ENCODE results near the gene DHRS1.

DHRS1 gene

DNA sequence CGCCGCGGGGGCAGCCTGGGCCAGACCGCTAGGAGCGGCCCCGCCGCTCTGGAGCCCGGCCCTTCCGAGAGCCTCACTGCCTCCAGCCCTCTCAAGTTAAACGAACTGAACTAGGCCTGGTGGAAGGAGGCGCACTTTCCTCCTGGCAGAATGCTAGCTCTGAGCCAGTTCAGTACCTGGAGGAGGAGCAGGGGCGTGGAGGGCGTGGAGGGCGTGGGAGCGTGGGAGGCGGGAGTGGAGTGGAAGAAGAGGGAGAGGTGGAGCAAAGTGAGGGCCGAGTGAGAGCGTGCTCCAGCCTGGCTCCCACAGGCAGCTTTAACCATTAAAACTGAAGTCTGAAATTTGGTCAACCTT lies 17.0 kb upstream of the DHRS1 start:
- H3K79me2 ChIP-seq (ENCODE audit: control insufficient read depth, insufficient read depth, low read length), result no peaks in the 10 kb centered on the region
- no peak overlapping the region for H3K18ac ChIP-seq (ENCODE audit: low read length)
- H2BK15ac ChIP-seq (replicated peaks; ENCODE audit: low read depth), result no peak overlapping the region
- no peak overlapping the region for H2BK120ac ChIP-seq (ENCODE audit: low read depth, low read length)
- no peak overlapping the region for H3K4me3 ChIP-seq (ENCODE audit: low read length)
- H4K8ac ChIP-seq (ENCODE audit: low read depth, low read length), result no peak overlapping the region
- H3K4me2 ChIP-seq (ENCODE audit: low read length), result no peak overlapping the region
- H3K27me3 ChIP-seq (ENCODE audit: insufficient read depth, low read length, poor library complexity), result no peaks in the 10 kb centered on the region
- peaks cover 12% of the 10 kb centered on the region for H3K4me1 ChIP-seq (ENCODE audit: control insufficient read depth, low read depth, low read length)
- H4K5ac ChIP-seq (ENCODE audit: low read length), result no peak overlapping the region
- H3K79me1 ChIP-seq (ENCODE audit: low read length), result no peaks in the 10 kb centered on the region
- H2BK5ac ChIP-seq (ENCODE audit: low read length), result peak overlapping the region; percentile 2
- DNase-seq, result no peak
- peaks cover 1% of the 10 kb centered on the region for H3K36me3 ChIP-seq (ENCODE audit: control insufficient read depth, insufficient read depth, low read length)
- WGBS (ENCODE audit: extremely low coverage, insufficient coverage, low lambda C conversion rate), result no CpG with 5 or more reads among the region's 18 CpGs
- H3K56ac ChIP-seq (ENCODE audit: low read length), result peak overlapping the region; percentile 79
- H2AK5ac ChIP-seq (ENCODE audit: low read length), result no peak overlapping the region
- H3K27ac ChIP-seq (ENCODE audit: low read depth, low read length), result peak overlapping the region; percentile 1
- H3K9ac ChIP-seq (ENCODE audit: low read length), result peak overlapping the region; percentile 38
- H3K4ac ChIP-seq (ENCODE audit: low read depth, low read length), result peak overlapping the region; percentile 4
- H3K23ac ChIP-seq (ENCODE audit: low read length), result peak overlapping the region; percentile 66

DNA sequence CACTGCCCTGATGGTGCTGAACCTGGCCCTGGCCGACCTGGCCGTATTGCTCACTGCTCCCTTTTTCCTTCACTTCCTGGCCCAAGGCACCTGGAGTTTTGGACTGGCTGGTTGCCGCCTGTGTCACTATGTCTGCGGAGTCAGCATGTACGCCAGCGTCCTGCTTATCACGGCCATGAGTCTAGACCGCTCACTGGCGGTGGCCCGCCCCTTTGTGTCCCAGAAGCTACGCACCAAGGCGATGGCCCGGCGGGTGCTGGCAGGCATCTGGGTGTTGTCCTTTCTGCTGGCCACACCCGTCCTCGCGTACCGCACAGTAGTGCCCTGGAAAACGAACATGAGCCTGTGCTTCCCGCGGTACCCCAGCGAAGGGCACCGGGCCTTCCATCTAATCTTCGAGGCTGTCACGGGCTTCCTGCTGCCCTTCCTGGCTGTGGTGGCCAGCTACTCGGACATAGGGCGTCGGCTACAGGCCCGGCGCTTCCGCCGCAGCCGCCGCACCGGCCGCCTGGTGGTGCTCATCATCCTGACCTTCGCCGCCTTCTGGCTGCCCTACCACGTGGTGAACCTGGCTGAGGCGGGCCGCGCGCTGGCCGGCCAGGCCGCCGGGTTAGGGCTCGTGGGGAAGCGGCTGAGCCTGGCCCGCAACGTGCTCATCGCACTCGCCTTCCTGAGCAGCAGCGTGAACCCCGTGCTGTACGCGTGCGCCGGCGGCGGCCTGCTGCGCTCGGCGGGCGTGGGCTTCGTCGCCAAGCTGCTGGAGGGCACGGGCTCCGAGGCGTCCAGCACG lies 16.4 kb upstream of the DHRS1 start:
- peaks cover 1% of the 10 kb centered on the region for H3K36me3 ChIP-seq (ENCODE audit: control insufficient read depth, insufficient read depth, low read length)
- DNase-seq, result peak; percentile 57
- peak overlapping the region; percentile 66 for H3K23ac ChIP-seq (ENCODE audit: low read length)
- H3K27me3 ChIP-seq (ENCODE audit: insufficient read depth, low read length, poor library complexity), result no peaks in the 10 kb centered on the region
- no peak overlapping the region for H2BK120ac ChIP-seq (ENCODE audit: low read depth, low read length)
- no peak overlapping the region for H2AK5ac ChIP-seq (ENCODE audit: low read length)
- no peak overlapping the region for H3K4me2 ChIP-seq (ENCODE audit: low read length)
- no peak overlapping the region for H4K8ac ChIP-seq (ENCODE audit: low read depth, low read length)
- H3K4ac ChIP-seq (ENCODE audit: low read depth, low read length), result peak overlapping the region; percentile 4
- no peak overlapping the region for H4K5ac ChIP-seq (ENCODE audit: low read length)
- H3K18ac ChIP-seq (ENCODE audit: low read length), result no peak overlapping the region
- whole genome bisulfite sequencing (ENCODE audit: extremely low coverage, insufficient coverage, low lambda C conversion rate), result no CpG with 5 or more reads among the region's 70 CpGs
- H3K79me1 ChIP-seq (ENCODE audit: low read length), result no peaks in the 10 kb centered on the region
- no peak overlapping the region for H3K27ac ChIP-seq (ENCODE audit: low read depth, low read length)
- peak overlapping the region; percentile 79 for H3K56ac ChIP-seq (ENCODE audit: low read length)
- H3K79me2 ChIP-seq (ENCODE audit: control insufficient read depth, insufficient read depth, low read length), result no peaks in the 10 kb centered on the region
- H3K4me1 ChIP-seq (ENCODE audit: control insufficient read depth, low read depth, low read length), result peaks cover 12% of the 10 kb centered on the region
- no peak overlapping the region for H3K4me3 ChIP-seq (ENCODE audit: low read length)
- H2BK5ac ChIP-seq (ENCODE audit: low read length), result no peak overlapping the region
- H3K9ac ChIP-seq (ENCODE audit: low read length), result peak overlapping the region; percentile 38
- H2BK15ac ChIP-seq (replicated peaks; ENCODE audit: low read depth), result no peak overlapping the region

GRCh38 chr14:24315243-24315806 lies 15.7 kb upstream of the DHRS1 start:
- Histone ChIP-seq H3K4me3 (ENCODE audit: low read length) (no peak overlapping the region), H3K36me3 (ENCODE audit: control insufficient read depth, insufficient read depth, low read length) (peaks cover 1% of the 10 kb centered on the region), H3K27ac (ENCODE audit: low read depth, low read length) (no peak overlapping the region), H4K8ac (ENCODE audit: low read depth, low read length) (no peak overlapping the region), H3K4me2 (ENCODE audit: low read length) (no peak overlapping the region), H2BK15ac (replicated peaks; ENCODE audit: low read depth) (no peak overlapping the region), H3K79me1 (ENCODE audit: low read length) (no peaks in the 10 kb centered on the region), H3K9ac (ENCODE audit: low read length) (no peak overlapping the region), H2BK120ac (ENCODE audit: low read depth, low read length) (no peak overlapping the region), H3K18ac (ENCODE audit: low read length) (no peak overlapping the region), H3K23ac (ENCODE audit: low read length) (no peak overlapping the region), H3K56ac (ENCODE audit: low read length) (no peak overlapping the region), H3K27me3 (ENCODE audit: insufficient read depth, low read length, poor library complexity) (no peaks in the 10 kb centered on the region), H3K4ac (ENCODE audit: low read depth, low read length) (no peak overlapping the region), H4K5ac (ENCODE audit: low read length) (no peak overlapping the region), H3K4me1 (ENCODE audit: control insufficient read depth, low read depth, low read length) (peaks cover 12% of the 10 kb centered on the region), H3K79me2 (ENCODE audit: control insufficient read depth, insufficient read depth, low read length) (no peaks in the 10 kb centered on the region), H2BK5ac (ENCODE audit: low read length) (no peak overlapping the region), H2AK5ac (ENCODE audit: low read length) (no peak overlapping the region)
- DNase-seq, result no peak
- no CpG with 5 or more reads among the region's 10 CpGs for WGBS (ENCODE audit: extremely low coverage, insufficient coverage, low lambda C conversion rate)

- Histone ChIP-seq H2AK5ac (ENCODE audit: low read length) (no peak overlapping the region), H3K27me3 (ENCODE audit: insufficient read depth, low read length, poor library complexity) (no peaks in the 10 kb centered on the region), H3K23ac (ENCODE audit: low read length) (no peak overlapping the region), H4K8ac (ENCODE audit: low read depth, low read length) (no peak overlapping the region), H2BK5ac (ENCODE audit: low read length) (no peak overlapping the region), H3K4ac (ENCODE audit: low read depth, low read length) (no peak overlapping the region), H2BK120ac (ENCODE audit: low read depth, low read length) (no peak overlapping the region), H4K5ac (ENCODE audit: low read length) (no peak overlapping the region), H3K18ac (ENCODE audit: low read length) (no peak overlapping the region), H3K79me2 (ENCODE audit: control insufficient read depth, insufficient read depth, low read length) (no peaks in the 10 kb centered on the region), H3K4me3 (ENCODE audit: low read length) (no peak overlapping the region), H2BK15ac (replicated peaks; ENCODE audit: low read depth) (no peak overlapping the region), H3K9ac (ENCODE audit: low read length) (no peak overlapping the region), H3K79me1 (ENCODE audit: low read length) (no peaks in the 10 kb centered on the region), H3K4me1 (ENCODE audit: control insufficient read depth, low read depth, low read length) (peaks cover 12% of the 10 kb centered on the region), H3K27ac (ENCODE audit: low read depth, low read length) (no peak overlapping the region), H3K36me3 (ENCODE audit: control insufficient read depth, insufficient read depth, low read length) (peaks cover 1% of the 10 kb centered on the region), H3K56ac (ENCODE audit: low read length) (no peak overlapping the region), H3K4me2 (ENCODE audit: low read length) (no peak overlapping the region)
- no CpG with 5 or more reads among the region's 5 CpGs for WGBS (ENCODE audit: extremely low coverage, insufficient coverage, low lambda C conversion rate)
- no peak for DNase-seq
Observed at GRCh38 chr14:24314377-24315193, 15.0 kb upstream of the DHRS1 start.

- H3K56ac ChIP-seq (ENCODE audit: low read length), result no peak overlapping the region
- no peak overlapping the region for H3K9ac ChIP-seq (ENCODE audit: low read length)
- no peak overlapping the region for H2BK15ac ChIP-seq (replicated peaks; ENCODE audit: low read depth)
- no peaks in the 10 kb centered on the region for H3K79me2 ChIP-seq (ENCODE audit: control insufficient read depth, insufficient read depth, low read length)
- no peak for DNase-seq
- no peak overlapping the region for H3K27ac ChIP-seq (ENCODE audit: low read depth, low read length)
- WGBS (ENCODE audit: extremely low coverage, insufficient coverage, low lambda C conversion rate), result no CpG with 5 or more reads among the region's 2 CpGs
- H3K4me3 ChIP-seq (ENCODE audit: low read length), result no peak overlapping the region
- no peaks in the 10 kb centered on the region for H3K79me1 ChIP-seq (ENCODE audit: low read length)
- H3K36me3 ChIP-seq (ENCODE audit: control insufficient read depth, insufficient read depth, low read length), result peaks cover 1% of the 10 kb centered on the region
- peaks cover 12% of the 10 kb centered on the region for H3K4me1 ChIP-seq (ENCODE audit: control insufficient read depth, low read depth, low read length)
- H2AK5ac ChIP-seq (ENCODE audit: low read length), result no peak overlapping the region
- no peak overlapping the region for H4K8ac ChIP-seq (ENCODE audit: low read depth, low read length)
- H3K27me3 ChIP-seq (ENCODE audit: insufficient read depth, low read length, poor library complexity), result no peaks in the 10 kb centered on the region
- H3K18ac ChIP-seq (ENCODE audit: low read length), result no peak overlapping the region
- no peak overlapping the region for H3K4me2 ChIP-seq (ENCODE audit: low read length)
- no peak overlapping the region for H3K23ac ChIP-seq (ENCODE audit: low read length)
- no peak overlapping the region for H4K5ac ChIP-seq (ENCODE audit: low read length)
- H2BK5ac ChIP-seq (ENCODE audit: low read length), result no peak overlapping the region
- H3K4ac ChIP-seq (ENCODE audit: low read depth, low read length), result no peak overlapping the region
- H2BK120ac ChIP-seq (ENCODE audit: low read depth, low read length), result no peak overlapping the region
Observed at GRCh38 chr14:24313913-24314312, 14.3 kb upstream of the DHRS1 start.
